ENCODE data around the gene SLN.

SLN gene

GRCh38 chr11:107716884-107717532 is 5.2 kb upstream of the SLN start:
- no peak overlapping the region for H3K27ac ChIP-seq
- no peak for TF ChIP-seq CTCF (IDR thresholded peaks at IDR 0.05)
- TF ChIP-seq ZFX (IDR thresholded peaks at IDR 0.05; ENCODE audit: borderline replicate concordance) = no peak

GRCh38 chr11:107713009-107713408 is 1.2 kb upstream of the SLN start:
- no peak for TF ChIP-seq CTCF (IDR thresholded peaks at IDR 0.05)
- no peak for TF ChIP-seq ZFX (IDR thresholded peaks at IDR 0.05; ENCODE audit: borderline replicate concordance)
- H3K27ac ChIP-seq = no peak overlapping the region

DNA sequence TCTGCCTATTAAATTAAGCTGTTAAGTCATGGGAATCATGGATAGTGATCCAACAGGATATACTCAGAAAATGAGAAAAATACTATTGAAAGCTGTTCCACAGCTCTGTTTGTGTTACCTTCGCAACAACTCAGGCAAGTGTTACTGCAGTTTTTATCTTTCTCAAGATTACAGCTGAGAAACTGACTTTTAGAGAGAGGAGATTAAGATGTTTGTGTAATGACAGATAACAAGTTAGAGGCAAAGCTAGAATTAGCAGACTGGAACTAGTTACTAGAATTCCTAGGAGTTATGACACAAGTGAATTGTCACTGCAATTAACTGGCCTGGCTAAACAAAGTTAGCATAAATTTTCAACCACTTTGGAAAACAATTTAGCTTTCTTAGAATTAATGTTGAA is 1.6 kb downstream of the SLN start:
- TF ChIP-seq ZFX (IDR thresholded peaks at IDR 0.05; ENCODE audit: borderline replicate concordance) (no peak), CTCF (IDR thresholded peaks at IDR 0.05) (no peak)

GRCh38 chr11:107708792-107709191 is 3.1 kb downstream of the SLN start:
- TF ChIP-seq CTCF (IDR thresholded peaks at IDR 0.05) = no peak
- no peak for TF ChIP-seq ZFX (IDR thresholded peaks at IDR 0.05; ENCODE audit: borderline replicate concordance)
- no peak overlapping the region for H3K27ac ChIP-seq

More for the DNA sequence above, 1.6 kb downstream of the SLN start:
- H3K27ac ChIP-seq = no peak overlapping the region

GRCh38 chr11:107707807-107708206 is 4.0 kb downstream of the SLN start:
- TF ChIP-seq ZFX (IDR thresholded peaks at IDR 0.05; ENCODE audit: borderline replicate concordance) = no peak
- TF ChIP-seq CTCF (IDR thresholded peaks at IDR 0.05) = no peak
- no peak overlapping the region for H3K27ac ChIP-seq

GRCh38 chr11:107707215-107707671 is 4.6 kb downstream of the SLN start:
- no peak for TF ChIP-seq CTCF (IDR thresholded peaks at IDR 0.05)
- TF ChIP-seq ZFX (IDR thresholded peaks at IDR 0.05; ENCODE audit: borderline replicate concordance) = no peak
- no peak overlapping the region for H3K27ac ChIP-seq

GRCh38 chr11:107706531-107706930 is 5.3 kb downstream of the SLN start:
- H3K27ac ChIP-seq = no peak overlapping the region

More at GRCh38 chr11:107706531-107706930, 5.3 kb downstream of the SLN start:
- TF ChIP-seq CTCF (IDR thresholded peaks at IDR 0.05) (no peak), ZFX (IDR thresholded peaks at IDR 0.05; ENCODE audit: borderline replicate concordance) (no peak)
